ENCODE measurements around the gene BRI3BP. TPM values are rescaled to one million over a fixed set of nuclear protein-coding genes. Genes with fewer than 3 reads are reported as not detected.

BRI3BP gene
- total RNA-seq, 1 donor from 2014 or later = 3.6 TPM

DNA sequence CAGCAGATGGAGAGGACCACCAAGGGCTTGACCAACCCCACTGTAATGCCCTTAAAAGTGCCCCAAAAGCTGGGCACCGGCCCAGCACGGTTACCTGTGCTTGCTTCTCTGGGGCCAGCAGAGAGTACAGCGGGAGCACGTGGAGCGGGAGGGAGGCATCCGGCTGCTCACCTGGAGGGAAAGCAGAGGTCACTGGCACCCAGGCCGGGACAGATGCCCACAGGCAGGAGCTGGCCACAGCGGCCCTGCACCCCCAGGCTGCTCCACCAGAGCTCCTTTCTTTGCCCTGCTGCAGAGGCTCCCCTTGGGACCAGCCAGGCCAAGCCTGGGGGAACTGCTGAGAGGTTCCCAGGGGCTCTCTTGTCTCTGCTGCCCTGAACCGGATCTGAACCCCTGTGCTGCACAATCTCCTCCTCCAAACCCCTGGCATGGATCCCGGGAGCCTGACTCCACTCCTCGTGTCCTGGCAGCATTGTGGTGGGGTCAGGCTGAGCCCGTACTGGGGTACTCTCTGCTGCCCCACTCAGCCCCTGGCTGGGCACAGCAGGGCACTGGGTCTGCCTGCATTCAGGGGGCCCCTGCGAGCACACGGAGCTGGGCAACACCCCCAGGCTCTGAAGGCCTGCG, 28.5 kb upstream of the BRI3BP start:
- H3K36me3 ChIP-seq (ENCODE audit: insufficient read depth, low read length) = peaks cover 25% of the 10 kb centered on the region
- H3K79me2 ChIP-seq (ENCODE audit: insufficient read depth, low read length) = no peaks in the 10 kb centered on the region
- no peak overlapping the region for H3K4me3 Mint-ChIP-seq (ENCODE audit: unreplicated experiment)
- TF ChIP-seq EZH2 (IDR thresholded peaks at IDR 0.05; ENCODE audit: insufficient read depth, low read length) = no peak
- TF ChIP-seq, protein P1, sequence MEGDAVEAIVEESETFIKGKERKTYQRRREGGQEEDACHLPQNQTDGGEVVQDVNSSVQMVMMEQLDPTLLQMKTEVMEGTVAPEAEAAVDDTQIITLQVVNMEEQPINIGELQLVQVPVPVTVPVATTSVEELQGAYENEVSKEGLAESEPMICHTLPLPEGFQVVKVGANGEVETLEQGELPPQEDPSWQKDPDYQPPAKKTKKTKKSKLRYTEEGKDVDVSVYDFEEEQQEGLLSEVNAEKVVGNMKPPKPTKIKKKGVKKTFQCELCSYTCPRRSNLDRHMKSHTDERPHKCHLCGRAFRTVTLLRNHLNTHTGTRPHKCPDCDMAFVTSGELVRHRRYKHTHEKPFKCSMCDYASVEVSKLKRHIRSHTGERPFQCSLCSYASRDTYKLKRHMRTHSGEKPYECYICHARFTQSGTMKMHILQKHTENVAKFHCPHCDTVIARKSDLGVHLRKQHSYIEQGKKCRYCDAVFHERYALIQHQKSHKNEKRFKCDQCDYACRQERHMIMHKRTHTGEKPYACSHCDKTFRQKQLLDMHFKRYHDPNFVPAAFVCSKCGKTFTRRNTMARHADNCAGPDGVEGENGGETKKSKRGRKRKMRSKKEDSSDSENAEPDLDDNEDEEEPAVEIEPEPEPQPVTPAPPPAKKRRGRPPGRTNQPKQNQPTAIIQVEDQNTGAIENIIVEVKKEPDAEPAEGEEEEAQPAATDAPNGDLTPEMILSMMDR (IDR thresholded peaks at IDR 0.05; ENCODE audit: insufficient read depth, low read depth, low read length) = no peak
- H4K20me1 ChIP-seq (ENCODE audit: insufficient read depth, low read length) = peaks cover 4% of the 10 kb centered on the region
- H3K27ac ChIP-seq (ENCODE audit: low read depth, low read length) = no peak overlapping the region
- H3K27me3 ChIP-seq (ENCODE audit: insufficient read depth, low read length) = no peaks in the 10 kb centered on the region
- FAIRE-seq (no peak), DNase-seq (ENCODE audit: low read depth) (no peak)
- H3K36me3 Mint-ChIP-seq (ENCODE audit: low read depth, unreplicated experiment) = peaks cover 16% of the 10 kb centered on the region
- H2AFZ ChIP-seq (ENCODE audit: low read depth, low read length) = no peak overlapping the region
- H3K4me3 ChIP-seq (ENCODE audit: insufficient read depth, low read depth, low read length) = no peak overlapping the region
- H3K27ac Mint-ChIP-seq (ENCODE audit: unreplicated experiment) = no peak overlapping the region
- no peaks in the 10 kb centered on the region for H3K4me1 ChIP-seq (ENCODE audit: insufficient read depth, low read length)
- no peak overlapping the region for H3K9ac ChIP-seq (ENCODE audit: low read length)
- no peaks in the 10 kb centered on the region for H3K9me3 ChIP-seq (ENCODE audit: insufficient read depth, low read depth, low read length)
- no peak overlapping the region for H3K4me2 ChIP-seq (ENCODE audit: low read length)
- no peaks in the 10 kb centered on the region for H3K27me3 Mint-ChIP-seq (ENCODE audit: low read depth, unreplicated experiment)
- no peaks in the 10 kb centered on the region for H3K4me1 Mint-ChIP-seq (ENCODE audit: low read depth, unreplicated experiment)
- peaks cover 2% of the 10 kb centered on the region for H3K9me3 Mint-ChIP-seq (ENCODE audit: unreplicated experiment)

DNA sequence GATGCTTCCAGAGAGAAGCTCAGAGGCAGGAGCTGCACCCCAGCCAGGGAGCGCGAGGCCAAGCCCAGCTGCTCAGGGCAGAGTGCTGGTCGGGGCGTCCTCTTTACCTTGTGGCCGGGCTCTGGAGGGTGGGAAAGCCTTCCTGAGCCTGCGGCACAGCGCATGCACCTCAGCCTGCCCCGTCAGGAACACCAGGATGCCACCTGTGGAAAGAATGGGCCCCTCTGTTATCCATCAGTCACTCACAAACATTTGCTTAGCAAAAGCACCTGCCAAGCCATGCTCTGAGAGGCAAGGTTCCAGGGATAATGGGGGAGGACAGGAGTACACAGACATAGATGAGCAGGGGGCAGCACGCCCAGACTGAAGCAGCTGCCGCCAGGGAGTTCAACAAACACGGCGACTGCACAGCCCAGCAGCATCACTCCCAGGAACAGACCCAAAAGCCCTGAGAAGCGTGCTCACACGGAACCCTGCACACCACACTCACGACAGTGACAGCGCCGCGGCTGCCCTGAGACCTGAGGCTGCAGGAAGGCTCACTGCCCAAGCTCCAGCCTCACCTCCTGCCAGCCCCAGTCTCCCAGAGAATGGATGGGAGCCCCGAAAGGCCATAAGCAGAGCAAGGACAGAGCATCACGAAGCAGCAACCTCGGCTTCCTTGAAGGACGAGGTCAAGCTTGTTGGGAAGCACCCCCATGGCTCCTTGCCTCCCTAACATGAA, 26.3 kb upstream of the BRI3BP start:
- no peaks in the 10 kb centered on the region for H3K4me1 Mint-ChIP-seq (ENCODE audit: low read depth, unreplicated experiment)
- no peak overlapping the region for H2AFZ ChIP-seq (ENCODE audit: low read depth, low read length)
- peaks cover 2% of the 10 kb centered on the region for H3K9me3 Mint-ChIP-seq (ENCODE audit: unreplicated experiment)
- no peaks in the 10 kb centered on the region for H3K27me3 ChIP-seq (ENCODE audit: insufficient read depth, low read length)
- H3K4me2 ChIP-seq (ENCODE audit: low read length) = no peak overlapping the region
- H3K4me1 ChIP-seq (ENCODE audit: insufficient read depth, low read length) = no peaks in the 10 kb centered on the region
- no peak for FAIRE-seq
- no peak overlapping the region for H3K9ac ChIP-seq (ENCODE audit: low read length)
- peaks cover 19% of the 10 kb centered on the region for H3K36me3 ChIP-seq (ENCODE audit: insufficient read depth, low read length)
- DNase-seq (ENCODE audit: low read depth) = no peak
- no peak overlapping the region for H3K4me3 ChIP-seq (ENCODE audit: insufficient read depth, low read depth, low read length)
- peaks cover 24% of the 10 kb centered on the region for H3K36me3 Mint-ChIP-seq (ENCODE audit: low read depth, unreplicated experiment)
- H3K27ac ChIP-seq (ENCODE audit: low read depth, low read length) = no peak overlapping the region
- no peaks in the 10 kb centered on the region for H4K20me1 ChIP-seq (ENCODE audit: insufficient read depth, low read length)
- TF ChIP-seq, protein P1 (IDR thresholded peaks at IDR 0.05; ENCODE audit: insufficient read depth, low read depth, low read length) = no peak
- no peak for TF ChIP-seq EZH2 (IDR thresholded peaks at IDR 0.05; ENCODE audit: insufficient read depth, low read length)
- no peaks in the 10 kb centered on the region for H3K79me2 ChIP-seq (ENCODE audit: insufficient read depth, low read length)
- H3K27ac Mint-ChIP-seq (ENCODE audit: unreplicated experiment) = no peak overlapping the region
- H3K27me3 Mint-ChIP-seq (ENCODE audit: low read depth, unreplicated experiment) = no peaks in the 10 kb centered on the region
- H3K9me3 ChIP-seq (ENCODE audit: insufficient read depth, low read depth, low read length) = no peaks in the 10 kb centered on the region
- H3K4me3 Mint-ChIP-seq (ENCODE audit: unreplicated experiment) = no peak overlapping the region

DNA sequence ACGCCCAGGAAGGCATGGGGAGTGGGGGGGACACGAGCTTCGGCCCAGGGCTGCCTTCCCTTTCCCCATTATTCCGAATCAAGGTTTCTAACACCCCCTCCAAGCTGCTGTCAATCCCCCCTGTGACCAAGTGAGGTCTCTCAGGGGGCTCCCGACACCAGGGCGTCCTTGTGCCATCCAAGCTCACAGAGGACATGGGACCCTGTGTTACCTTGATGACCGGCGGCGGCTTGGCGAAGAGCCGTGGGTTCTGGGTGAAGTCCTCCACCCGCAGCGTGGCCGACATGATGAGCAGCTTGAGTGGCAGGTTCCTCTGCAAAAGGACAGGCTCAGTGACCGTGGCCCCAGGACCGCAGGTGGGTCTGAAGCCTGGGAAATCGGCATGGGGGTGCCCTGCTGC, 24.8 kb upstream of the BRI3BP start:
- H4K20me1 ChIP-seq (ENCODE audit: insufficient read depth, low read length) = no peaks in the 10 kb centered on the region
- H3K9me3 ChIP-seq (ENCODE audit: insufficient read depth, low read depth, low read length) = no peaks in the 10 kb centered on the region
- TF ChIP-seq, protein P1 (IDR thresholded peaks at IDR 0.05; ENCODE audit: insufficient read depth, low read depth, low read length) = no peak
- TF ChIP-seq EZH2 (IDR thresholded peaks at IDR 0.05; ENCODE audit: insufficient read depth, low read length) = no peak
- DNase-seq (ENCODE audit: low read depth) (no peak), FAIRE-seq (no peak)
- H3K27me3 ChIP-seq (ENCODE audit: insufficient read depth, low read length) = no peaks in the 10 kb centered on the region
- H3K27ac Mint-ChIP-seq (ENCODE audit: unreplicated experiment) = no peak overlapping the region
- H3K27me3 Mint-ChIP-seq (ENCODE audit: low read depth, unreplicated experiment) = no peaks in the 10 kb centered on the region
- H3K36me3 ChIP-seq (ENCODE audit: insufficient read depth, low read length) = peaks cover 12% of the 10 kb centered on the region
- no peak overlapping the region for H3K9ac ChIP-seq (ENCODE audit: low read length)
- H3K4me3 ChIP-seq (ENCODE audit: insufficient read depth, low read depth, low read length) = no peak overlapping the region
- no peak overlapping the region for H3K27ac ChIP-seq (ENCODE audit: low read depth, low read length)
- H3K79me2 ChIP-seq (ENCODE audit: insufficient read depth, low read length) = no peaks in the 10 kb centered on the region
- H3K4me1 ChIP-seq (ENCODE audit: insufficient read depth, low read length) = no peaks in the 10 kb centered on the region
- H3K9me3 Mint-ChIP-seq (ENCODE audit: unreplicated experiment) = no peaks in the 10 kb centered on the region
- no peak overlapping the region for H3K4me3 Mint-ChIP-seq (ENCODE audit: unreplicated experiment)
- peaks cover 26% of the 10 kb centered on the region for H3K36me3 Mint-ChIP-seq (ENCODE audit: low read depth, unreplicated experiment)
- no peaks in the 10 kb centered on the region for H3K4me1 Mint-ChIP-seq (ENCODE audit: low read depth, unreplicated experiment)
- H2AFZ ChIP-seq (ENCODE audit: low read depth, low read length) = no peak overlapping the region
- no peak overlapping the region for H3K4me2 ChIP-seq (ENCODE audit: low read length)
